HG03342 (cell line): ENCODE data around the gene MDM2.
"Not testable (repeated sequence)": the region's sequence is repeated elsewhere in the genome, so short reads cannot be mapped to it uniquely, and the experiment has no call there.

Source experiments
- ATAC-seq: cut with Tn5 transposase; IDR thresholded peaks from one replicate; pipeline ENCODE4 v1.9.1; 2021; ENCODE audit warnings: mild to moderate bottlenecking, moderate library complexity; ENCODE audit not compliant: unreplicated experiment

The MDM2 gene

DNA sequence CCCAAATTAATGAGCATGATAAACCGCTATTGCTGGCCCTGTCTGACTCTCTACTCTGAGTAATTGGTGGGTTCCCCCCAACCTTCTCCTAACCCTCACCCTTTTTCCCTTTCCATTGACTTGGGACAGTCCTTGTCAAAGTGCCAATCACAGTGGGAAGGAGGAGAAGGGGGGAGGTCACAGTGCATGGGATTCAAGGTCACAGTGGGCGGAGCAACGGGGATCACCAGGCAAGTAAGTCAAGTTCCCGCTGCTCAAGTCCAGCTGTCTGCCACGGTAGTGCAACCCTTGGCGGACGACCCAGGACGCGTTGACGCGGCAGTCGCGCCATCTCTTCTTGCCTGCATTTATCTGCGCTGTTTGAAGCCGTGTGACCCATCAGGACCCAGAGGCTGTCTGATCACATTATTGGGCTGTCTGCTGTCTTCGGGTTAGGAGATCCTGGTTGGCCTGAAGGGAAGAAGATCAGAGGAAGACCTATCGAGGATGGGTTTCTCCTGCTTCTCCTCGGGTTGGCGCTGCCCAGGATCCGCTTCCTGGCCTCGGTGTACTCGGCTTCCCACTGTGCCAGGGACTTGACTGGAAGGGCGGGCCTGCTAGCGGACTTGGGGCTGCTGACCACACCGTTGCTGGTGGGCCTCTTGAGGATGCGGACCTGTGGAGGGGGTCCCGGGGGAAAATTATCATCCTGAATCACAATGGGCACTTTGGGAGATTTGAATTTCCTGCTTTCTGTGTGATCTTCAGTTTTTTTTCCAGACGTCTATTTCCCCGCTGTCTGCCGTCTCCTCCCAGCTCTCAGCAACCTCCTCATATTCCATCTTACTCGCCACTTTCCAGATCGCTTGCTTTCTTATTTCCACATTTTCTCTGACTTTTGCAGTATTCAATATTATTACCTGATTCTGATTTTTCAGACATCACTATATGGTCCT lies 3.1 kb upstream of the MDM2 start:
- no peak for ATAC-seq

DNA sequence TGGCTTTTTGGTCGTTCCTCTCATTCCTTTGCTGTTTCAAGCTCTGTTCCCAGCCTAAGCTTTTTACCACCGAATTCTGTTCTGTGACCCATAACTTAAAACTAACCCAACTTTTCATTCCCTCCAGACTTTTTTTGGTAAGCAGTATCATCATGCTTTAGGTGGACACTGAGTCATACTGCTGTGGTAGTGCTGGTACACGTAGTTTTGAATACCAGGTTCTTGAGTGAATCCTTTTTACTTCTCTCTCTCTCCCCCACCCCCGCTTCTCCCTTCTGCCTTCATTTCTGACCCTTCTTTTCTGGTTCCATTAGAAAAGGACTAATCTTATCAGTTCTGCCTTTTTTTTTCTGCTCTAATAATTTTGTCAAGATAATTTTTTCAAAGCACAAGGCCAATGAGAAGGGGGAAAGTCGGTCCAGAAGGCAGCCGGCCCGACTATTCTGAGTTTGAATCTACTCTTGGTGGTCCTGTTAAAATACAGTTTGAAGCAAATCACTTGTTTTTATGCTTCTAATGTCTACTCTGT lies 2.3 kb upstream of the MDM2 start:
- ATAC-seq, result no peak

DNA sequence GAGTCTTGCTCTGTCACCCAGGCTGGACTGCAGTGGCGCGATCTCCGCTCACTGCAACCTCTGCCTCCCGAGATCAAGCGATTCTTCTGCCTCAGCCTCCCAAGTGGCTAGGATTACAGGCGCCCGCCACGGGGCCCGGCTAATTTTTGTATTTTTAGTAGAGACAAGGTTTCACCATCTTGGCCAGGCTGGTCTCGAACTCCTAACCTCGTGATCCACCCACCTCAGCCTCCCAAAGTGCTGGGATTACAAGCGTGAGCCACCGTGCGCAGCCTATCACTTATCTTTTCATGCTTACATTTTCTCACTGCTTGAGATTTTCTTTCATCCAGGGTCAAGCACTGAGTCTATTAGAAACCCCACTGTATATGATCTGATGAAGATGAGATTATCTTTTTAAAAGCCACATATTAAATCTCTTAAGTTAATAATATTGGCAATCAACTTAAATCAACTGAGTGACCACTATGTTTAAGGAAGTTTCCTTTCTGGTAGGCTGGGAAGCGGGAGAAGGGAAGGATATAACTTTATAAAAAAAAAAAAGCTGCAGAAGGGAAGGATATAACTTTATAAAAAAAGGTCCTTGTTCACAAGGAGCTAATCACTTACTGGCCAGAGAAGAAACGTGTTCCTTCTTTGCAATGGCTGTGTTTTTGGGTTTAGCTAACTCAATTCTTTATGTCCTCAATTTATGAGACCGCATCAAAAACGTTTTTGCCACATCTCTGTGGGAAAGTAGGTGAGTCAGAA lies 1.3 kb upstream of the MDM2 start:
- no peak for ATAC-seq

DNA sequence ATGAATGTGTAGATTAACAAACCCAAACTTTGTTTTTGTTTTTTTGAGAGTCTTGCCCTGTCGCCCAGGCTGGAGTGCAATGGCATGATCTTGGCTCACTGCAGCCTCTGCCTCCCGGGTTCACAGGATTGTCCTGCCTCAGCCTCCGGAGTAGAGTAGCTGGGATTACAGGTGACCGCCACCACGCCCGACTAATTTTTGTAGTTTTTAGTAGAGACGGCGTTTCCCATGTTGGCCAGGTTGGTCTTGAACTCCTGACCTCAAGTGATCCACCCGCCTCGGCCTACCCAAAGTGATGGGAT lies 752 bp upstream of the MDM2 start:
- ATAC-seq, result not testable (repeated sequence)

DNA sequence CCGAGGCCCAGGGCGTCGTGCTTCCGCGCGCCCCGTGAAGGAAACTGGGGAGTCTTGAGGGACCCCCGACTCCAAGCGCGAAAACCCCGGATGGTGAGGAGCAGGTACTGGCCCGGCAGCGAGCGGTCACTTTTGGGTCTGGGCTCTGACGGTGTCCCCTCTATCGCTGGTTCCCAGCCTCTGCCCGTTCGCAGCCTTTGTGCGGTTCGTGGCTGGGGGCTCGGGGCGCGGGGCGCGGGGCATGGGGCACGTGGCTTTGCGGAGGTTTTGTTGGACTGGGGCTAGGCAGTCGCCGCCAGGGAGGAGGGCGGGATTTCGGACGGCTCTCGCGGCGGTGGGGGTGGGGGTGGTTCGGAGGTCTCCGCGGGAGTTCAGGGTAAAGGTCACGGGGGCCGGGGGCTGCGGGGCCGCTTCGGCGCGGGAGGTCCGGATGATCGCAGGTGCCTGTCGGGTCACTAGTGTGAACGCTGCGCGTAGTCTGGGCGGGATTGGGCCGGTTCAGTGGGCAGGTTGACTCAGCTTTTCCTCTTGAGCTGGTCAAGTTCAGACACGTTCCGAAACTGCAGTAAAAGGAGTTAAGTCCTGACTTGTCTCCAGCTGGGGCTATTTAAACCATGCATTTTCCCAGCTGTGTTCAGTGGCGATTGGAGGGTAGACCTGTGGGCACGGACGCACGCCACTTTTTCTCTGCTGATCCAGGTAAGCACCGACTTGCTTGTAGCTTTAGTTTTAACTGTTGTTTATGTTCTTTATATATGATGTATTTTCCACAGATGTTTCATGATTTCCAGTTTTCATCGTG lies 612 bp downstream of the MDM2 start:
- peak; percentile 56 for ATAC-seq

DNA sequence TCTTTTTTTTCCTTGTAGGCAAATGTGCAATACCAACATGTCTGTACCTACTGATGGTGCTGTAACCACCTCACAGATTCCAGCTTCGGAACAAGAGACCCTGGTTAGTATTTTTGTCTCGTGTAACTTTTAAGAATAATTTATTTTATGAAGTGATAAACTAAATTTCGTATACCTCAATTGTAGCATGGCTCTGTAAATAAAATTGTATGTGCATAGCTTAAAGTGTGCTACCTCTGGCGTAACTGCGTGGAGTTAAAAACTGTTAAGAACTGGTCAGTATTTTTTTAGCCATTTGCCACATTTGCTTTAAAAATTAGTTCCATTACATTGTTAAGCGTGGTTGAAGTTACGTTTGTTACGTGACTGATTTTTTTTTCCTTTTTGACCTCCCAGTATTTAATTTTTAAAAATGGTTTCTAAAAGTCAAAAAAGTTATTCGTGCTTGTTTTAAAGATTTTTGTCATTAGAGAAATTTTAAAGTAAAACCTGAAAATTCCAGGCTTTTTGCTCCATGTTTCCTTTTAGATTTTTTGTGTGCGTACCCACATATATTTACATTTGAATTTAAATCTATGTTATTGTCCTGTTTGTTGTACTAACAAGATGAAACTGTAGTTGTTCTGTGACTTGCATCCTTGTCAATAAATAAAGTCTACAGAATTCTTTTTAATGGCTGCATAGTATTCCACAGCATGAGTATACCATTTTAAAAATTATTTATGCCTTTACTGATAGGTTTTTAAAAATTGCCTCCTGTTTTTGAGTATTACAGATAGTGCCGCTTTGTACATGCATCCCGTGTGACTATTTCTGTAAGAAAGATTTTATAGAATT lies 1.4 kb downstream of the MDM2 start:
- ATAC-seq, result no peak

DNA sequence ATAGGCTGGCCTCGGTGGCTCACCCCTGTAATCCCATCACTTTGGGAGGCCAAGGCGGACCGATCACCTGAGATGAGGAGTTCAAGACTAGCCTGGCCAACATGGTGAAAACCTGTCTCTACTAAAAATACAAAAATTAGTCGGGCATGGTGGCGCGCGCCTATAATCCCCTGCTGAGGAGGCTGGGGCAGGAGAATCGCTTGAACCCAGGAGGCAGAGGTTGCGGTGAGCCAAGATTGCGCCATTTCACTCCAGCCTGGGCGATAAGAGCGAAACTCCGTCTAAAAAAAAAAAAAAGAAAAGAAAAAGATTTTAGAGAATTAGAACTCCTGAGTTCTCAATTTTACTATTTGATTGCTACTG lies 2.0 kb downstream of the MDM2 start:
- not testable (repeated sequence) for ATAC-seq

DNA sequence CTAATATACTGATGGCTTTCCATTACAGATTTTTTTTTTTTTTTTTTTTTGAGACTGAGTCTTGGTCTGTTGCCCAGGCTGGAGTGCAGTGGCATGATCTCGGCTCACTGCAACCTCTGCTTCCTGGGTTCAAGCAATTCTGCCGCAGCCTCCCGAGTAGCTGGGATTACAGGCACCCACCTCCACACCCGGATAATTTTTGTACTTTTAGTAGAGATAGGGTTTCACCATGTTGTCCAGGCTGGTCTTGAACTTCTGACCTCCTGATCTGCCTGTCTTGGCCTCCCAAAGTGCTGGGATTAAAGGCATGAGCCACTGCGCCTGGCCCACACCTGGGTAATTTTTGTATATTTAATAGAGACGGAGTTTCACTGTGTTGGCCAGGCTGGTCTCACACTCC lies 3.6 kb downstream of the MDM2 start:
- not testable (repeated sequence) for ATAC-seq

DNA sequence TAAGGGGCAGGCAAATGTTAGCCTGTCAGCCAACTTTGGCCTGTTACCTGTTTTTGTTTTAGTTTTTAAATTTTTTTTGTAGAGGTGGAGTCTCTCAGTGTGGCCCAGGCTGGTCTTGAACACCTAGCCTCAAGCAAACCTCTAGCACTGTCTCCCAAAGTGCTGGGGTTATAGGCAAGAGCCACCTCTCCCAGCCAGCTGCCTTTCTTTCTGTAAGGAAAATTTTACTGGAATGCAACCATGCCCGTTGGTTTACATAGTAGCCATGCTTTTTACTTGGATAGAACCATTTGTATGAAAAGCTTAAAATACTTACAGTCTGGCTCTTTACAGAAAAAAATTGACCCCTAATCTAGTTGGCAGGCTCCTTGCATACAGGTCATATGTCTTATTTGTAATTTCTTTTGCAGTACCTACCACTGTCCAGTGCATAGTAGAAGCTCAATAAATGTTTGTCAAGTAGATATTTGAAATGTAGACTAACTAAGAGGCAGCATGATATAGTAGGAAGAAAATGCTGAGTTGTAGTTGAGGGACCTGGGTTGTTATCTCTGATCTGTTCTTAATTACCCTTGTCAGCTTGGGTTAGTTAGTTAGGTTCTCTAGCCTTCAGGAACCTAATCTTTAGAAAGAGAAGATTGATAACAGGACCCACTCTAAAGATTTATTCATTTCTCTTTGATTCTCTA lies 4.7 kb downstream of the MDM2 start:
- no peak for ATAC-seq

DNA sequence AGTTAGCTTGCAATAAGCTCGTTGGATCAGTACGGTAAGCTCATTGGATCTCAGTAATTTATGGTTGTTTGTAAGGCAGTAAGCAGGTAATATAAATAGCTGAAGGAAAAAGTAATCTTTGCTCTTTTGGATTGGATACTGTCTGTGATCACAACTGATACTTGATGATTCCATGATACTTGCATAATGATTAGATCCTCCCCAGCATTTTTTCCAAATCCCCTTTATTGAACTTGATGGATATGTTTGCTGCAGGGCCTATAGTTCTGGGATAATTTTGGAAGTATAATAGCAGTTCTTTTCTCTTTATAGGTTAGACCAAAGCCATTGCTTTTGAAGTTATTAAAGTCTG lies 5.2 kb downstream of the MDM2 start:
- ATAC-seq, result no peak

DNA sequence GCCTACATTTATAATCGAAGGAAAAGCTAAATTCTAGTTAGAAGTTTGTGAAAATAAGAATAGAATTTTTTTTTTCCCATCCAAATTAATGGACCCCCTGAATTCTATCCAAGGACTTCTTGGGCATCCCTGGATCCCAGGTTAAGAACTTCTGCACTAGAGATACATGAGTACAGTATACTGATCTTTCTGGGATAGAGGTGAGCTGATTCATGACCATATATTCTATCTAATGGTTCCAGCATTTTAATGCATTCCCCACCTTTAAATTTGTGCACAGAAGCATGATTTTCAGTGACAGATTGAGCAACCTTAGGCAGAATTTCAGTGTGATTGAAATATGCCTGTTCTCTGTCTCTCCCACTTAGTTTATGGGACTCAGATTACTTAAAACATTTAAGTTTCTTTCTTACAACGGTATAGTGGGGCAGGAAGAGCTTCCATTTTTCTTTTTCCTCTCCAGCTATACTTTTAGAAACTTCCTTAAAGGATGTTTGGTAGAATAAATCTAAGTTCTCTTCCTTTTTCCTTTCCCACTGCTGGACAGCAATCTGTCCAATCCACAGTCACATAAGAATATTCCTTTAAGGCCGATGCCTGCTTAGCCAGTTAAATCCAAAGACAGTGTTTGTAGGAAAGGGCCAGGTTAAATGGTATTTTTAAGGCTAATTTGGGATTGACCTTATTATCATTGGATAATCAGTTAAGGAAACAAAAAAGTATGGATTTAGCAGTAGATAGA lies 6.7 kb downstream of the MDM2 start:
- ATAC-seq, result no peak

DNA sequence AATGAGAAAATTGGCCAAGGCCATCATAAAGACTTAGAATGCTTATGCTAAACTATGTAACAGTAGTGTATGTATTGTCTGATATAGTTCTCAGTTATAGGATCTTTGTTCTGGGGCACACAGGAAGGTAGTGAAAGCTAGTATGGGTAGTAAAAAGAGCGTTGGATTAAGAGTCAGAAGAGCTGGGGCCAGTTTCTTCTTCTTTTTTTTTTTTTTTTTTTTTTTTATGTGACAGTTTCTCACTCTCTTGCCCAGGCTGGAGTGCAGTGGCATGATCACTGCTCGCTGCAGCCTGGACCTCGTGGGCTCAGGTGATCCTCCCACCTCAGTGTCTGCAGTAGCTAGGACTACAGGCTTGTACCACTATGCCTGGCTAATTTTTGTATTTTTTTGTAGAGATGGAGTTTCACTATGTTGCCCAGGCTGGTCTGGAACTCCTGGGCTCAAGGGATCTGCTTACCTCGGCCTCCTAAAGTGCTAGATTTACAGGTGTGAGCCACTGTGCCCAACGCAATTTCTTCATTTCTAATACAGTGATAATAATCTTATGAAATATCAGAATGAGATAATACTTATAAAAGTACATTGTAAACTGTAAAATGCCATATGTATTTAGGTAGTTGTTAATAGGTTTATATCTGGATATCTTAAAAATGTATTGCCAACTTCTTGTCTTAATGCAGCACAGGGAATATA lies 7.4 kb downstream of the MDM2 start:
- ATAC-seq, result no peak

DNA sequence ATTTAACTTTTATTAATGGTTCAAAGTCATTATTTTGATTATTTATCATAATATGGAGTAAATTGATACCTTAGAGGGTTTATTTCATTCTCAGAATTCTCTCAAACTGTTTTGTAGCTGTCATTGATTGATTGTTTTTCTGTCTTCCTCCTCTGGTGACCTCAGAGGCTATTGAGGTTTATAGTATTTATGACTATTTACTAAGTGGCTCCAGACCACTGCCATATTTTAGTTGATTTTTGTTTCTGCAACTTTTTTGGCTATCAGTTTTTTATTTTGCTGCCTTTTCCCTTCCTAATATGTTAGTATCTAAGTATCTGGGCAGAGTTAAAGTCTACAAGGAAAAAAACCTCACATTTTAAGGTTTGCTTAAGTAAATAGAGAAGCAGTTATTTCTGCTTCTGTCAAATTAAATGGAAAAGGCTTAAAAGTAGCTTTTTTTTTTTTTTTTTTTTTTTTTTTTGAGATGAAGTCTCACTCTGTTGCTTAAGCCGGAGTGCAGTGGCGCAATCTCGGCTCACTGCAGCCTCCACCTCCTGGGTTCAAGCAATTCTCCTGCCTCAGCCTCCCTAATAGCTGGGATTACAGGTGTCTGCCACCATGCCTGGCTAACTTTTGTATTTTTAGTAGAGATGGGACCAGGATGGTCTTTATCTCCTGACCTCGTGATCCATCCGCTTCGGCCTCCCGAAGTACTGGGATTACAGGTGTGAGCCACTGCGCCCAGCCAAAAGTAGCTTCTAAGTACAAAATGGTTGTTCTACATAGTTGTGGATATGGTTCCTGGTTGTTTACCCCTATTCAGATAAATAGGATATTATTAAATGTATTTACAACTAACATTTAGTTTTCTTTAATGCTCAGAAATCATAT lies 8.2 kb downstream of the MDM2 start:
- no peak for ATAC-seq

DNA sequence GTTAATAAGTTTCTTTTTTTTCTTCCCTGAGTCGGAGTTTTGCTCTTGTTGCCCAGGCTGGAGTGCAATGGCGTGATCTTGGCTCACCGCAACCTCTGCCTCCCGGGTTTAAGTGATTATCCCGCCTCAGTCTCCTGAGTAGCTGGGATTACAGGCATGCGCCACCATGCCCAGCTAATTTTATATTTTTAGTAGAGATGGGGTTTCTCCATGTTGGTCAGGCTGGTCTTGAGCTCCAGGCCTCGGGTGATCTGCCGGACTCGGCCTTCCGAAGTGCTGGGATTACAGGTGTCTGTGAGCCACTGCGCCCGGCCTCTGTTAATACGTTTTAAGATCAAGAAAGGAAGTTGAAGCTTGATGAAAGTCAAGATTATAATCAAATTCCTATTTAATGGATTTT lies 11.5 kb downstream of the MDM2 start:
- not testable (repeated sequence) for ATAC-seq

DNA sequence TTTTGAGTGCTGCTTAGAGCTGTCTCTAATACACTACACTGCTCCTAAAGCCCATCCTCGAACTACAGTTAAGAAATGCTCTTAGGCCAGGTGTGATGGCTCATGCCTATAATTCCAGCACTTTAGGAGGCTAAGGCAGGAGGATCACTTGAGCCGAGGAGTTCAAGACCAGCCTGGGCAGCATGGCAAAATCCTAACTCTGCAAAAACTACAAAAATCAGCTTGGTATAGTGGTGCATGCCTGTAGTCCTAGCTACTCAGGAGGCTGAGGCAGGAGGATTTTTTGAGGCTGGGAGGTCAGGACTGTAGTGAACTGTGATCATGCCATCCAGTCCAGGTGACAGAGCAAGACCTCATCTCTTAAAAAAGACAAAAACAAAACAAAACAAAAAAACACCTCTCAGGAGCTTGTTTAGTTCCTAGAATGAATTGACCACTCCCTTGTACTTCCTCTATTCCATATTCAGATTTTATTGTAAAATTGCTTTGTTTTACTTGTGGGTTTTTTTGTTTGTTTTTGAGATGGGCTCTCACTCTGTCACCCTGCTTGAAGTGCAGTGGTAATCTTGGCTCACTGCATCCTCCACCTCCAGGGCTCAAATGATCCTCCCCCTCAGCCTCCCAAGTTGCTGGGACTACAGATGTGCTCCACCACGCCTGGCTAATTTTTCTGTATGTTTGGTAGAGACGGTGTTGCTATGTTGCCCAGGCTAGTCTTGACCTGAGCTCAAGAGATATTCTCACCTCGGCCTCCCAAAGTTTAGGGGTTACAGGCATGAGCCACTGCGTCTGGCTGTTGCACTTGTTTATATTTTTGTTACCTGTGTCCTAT lies 13.6 kb downstream of the MDM2 start:
- ATAC-seq, result no peak

DNA sequence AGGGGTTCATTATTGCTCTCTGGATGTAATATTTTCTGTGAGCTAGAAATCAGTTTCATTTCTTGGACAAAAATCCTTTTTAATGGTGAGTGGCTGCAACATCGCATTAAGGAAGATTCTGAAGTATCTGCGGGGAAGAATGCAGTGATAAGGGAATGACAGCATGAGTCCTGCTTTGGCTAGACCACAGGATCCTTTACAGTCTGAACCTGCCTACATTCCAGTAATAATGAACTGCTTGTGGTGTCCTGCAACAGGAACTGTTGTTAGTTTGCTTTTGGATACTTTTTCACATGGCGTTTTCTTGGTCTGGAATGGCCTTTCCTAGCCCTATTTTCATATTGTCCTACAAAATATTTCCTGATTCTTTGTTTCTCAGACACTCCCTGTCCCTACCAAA lies 15.7 kb downstream of the MDM2 start:
- ATAC-seq, result no peak

DNA sequence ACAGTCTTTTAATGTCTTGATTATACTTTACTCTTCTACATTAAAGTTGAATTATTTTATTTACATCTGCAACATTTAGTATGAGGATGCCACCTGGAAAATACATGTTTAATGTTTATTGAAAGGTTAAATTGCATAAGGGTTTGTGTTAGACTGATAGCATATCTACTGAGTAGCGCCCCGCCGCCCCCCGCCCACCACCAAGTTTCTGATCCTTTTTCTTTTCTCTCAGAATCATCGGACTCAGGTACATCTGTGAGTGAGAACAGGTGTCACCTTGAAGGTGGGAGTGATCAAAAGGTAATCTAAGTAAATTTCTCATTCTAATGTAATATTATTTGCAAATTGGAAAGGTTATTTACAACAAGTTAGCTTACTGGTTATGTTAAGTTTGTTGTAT lies 16.2 kb downstream of the MDM2 start:
- ATAC-seq, result no peak
